Stimulated activated CD8-positive, alpha-beta memory T cell treated with anti-CD3 and anti-CD28 coated beads, Interleukin-4, amount 100 ng/mL, for 24 hours (primary cell): Measurements from ENCODE around the gene SPDYE6.
A peak's percentile ranks its signal among the peaks of the same experiment; 100 is the strongest.
"Not testable (repeated sequence)": the region's sequence is repeated elsewhere in the genome, so short reads cannot be mapped to it uniquely, and the experiment has no call there.

ENCODE experiments used
- DNase-seq: peaks from one replicate; pipeline ENCODE4 v3.0.0-alpha.2; 2020; ENCODE audit warnings: low read depth

SPDYE6 gene, protein sequence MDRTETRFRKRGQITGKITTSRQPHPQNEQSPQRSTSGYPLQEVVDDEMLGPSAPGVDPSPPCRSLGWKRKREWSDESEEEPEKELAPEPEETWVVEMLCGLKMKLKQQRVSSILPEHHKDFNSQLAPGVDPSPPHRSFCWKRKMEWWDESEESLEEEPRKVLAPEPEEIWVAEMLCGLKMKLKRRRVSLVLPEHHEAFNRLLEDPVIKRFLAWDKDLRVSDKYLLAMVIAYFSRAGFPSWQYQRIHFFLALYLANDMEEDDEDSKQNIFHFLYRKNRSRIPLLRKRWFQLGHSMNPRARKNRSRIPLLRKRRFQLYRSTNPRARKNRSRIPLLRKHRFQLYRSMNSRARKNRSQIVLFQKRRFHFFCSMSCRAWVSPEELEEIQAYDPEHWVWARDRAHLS

DNA sequence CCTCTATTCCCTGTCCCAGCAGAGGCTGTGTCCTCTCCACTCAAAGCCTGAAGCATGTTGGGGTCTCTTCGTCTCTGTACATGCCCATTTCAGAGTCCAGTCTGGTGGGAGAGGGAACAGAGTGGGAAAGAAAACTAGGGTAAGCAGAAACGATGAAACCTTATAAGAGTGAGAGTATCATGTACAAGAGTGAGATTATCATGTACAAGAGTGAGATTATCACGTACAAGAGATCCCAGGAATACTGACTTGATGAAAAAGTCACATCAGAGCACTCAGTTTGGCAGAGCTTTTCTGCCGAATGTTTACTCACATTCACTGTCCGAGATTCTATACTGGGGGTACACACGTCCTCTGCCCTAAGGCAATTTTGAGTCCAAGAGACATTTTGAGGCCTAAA is at the start of gene SPDYE6:
TSS of gene SPDYE6 (minus strand) at position 101 of the 400 bp plus-strand sequence. CDS start 421 bp downstream, outside the sequence.
- not testable (repeated sequence) for DNase-seq

DNA sequence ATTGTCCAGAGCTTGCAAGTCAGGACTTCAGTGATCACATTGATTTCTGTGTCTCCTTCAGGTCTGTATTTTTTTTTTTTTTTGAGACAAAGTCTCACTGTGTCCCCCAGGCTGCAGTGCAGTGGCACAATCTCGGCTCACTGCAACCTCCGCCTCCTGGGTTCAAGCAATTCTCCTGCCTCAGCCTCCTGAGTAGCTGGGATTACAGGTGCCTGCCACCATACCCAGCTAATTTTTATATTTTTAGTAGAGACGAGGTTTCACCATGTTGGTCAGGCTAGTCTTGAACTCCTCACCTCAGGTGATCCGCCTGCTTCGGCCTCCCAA is 48.6 kb upstream of the SPDYE6 start:
- not testable (repeated sequence) for DNase-seq

DNA sequence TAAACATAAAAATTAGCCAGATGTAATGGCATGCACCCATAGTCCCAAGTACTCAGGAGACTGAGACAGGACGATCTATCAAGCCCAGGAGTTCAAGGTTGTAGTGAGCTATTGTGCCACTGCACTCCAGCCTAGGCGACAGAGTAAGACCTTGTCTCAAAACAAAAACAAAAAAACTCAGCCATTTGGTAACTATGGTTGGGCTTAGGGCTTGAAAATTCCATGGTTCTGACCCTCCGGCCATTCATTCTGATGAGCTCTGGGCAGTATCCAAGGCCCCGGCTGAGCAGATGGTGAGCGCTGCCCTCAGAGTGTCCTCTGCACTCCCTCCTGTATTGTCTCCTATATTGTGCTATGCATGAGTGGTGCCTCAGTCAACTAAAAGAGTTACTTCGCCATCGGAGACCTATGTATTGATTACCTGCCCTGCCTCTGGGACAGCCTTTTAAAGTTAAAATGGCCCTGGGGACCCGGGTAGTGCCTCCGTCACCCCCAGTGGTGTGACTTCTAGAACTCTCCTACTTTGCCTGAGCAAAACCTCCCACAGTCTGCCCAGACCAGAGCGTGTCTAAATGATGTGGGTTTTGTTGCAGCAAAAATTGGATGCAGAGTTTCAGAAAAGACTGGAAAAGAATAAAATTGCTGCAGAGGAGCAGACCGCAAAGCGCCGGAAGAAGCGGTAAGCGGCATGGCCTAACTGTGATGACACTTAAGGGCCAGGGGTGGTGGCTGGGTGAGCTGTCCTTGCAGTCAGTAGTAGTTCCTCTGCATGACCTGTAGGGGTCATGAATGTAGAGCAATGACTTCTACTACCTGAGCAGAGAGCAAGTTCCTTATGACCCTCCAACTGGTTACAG is 48.0 kb upstream of the SPDYE6 start:
- DNase-seq, result no peak

DNA sequence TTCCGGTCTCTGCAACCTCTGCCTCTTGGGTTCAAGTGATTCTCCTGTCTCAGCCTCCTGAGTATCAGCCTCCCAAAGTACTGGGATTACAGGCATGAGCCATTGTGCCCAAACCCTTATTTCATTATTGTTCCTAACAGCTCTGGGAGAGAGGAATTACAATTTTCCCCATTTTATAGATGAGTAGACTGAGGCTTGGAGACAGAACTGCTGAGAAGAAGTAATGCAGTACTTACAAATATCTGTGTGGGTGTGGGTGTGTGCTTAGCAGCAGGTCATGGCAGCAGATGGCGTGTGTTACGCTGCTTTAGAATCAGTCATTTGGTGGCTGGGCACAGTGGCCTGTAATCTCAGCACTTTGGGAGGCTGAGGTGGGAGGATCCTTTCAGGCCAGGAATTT is 47.3 kb upstream of the SPDYE6 start:
- DNase-seq, result no peak

DNA sequence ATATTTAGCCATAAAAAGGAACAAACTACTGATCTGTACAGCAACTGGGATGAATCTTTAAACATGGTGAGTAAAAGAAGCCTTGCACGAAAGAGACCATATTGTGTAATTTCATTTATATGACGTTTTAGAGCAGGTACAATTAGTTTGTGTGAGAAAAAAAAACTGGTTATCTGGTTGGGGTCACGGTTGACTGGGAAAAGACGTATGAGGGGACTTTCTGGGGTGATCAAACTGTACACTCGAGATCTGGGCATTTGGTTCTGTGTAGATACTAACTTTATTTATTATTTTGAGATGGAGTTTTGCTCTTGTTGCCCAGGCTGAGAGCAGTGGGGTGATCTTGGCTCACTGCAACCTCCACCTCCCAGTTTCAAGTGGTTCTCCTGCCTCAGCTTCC is 44.1 kb upstream of the SPDYE6 start:
- no peak for DNase-seq

DNA sequence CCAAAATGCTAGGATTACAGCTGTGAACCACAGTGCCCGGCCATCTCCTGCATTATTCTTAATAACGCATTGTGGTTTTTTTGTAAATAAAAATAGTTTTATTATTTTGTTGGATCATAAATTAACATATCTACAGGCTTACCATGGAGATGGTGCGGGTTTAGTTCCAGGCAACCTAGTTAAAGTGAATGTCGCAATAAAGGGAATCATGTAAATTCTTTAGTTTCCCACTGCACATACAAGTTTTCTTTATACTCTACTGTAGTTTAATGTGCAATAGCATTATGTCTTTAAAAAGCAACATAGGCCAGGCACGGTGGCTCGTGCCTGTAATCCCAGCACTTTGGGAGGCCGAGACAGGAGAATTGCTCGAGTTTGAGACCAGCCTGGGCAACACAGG is 42.3 kb upstream of the SPDYE6 start:
- DNase-seq, result no peak

DNA sequence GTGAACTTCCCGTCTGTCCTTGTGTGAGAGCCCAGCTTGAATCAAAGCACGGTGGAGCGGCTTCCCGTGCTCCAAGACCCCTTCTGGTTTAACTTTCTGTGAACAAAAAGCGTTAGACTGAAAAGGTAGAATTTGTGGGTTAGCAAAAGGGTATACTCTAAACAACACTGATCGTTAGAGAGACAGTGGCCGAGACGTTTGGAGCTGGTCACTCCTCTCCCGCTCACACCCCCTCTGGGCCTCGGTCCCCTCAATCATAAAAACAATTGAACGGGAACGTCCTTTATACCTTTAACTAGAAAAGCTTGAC is 40.4 kb upstream of the SPDYE6 start:
- no peak for DNase-seq

DNA sequence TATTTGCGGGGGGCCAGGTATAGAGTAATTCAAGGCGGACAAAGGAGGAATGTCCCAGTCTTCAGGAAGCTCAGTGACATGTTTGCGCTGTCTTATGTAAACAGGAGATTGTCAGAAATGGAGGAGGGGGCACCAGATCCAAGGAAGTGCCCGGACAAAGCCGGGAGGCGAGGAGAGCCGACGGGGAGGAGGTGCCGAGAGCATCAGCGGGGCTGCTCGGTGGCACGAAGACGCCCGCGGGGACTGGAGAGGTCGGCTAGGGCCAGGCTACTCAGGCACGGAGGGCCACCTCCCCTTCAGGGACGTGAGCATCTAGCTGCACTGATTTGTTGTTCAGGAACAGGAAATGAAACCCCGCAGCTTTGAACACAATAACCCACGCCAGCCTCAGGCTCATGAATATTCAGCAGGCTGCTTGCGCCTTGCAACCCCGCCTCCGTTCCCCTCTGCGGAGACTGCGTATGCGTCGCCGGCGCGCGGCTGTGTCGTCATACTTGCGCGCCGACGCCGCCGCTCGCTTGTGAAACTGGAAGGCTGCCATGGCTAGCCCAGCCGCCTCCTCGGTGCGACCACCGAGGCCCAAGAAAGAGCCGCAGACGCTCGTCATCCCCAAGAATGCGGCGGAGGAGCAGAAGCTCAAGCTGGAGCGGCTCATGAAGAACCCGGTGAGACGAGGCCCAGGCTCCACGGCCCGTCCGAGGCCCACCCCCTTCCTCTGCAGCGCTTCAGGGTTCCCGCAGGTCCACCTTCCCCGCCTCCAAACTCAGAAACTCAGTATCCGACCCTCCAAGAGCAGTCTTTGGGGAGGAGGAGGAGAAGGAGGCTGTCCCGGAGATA is 39.8 kb upstream of the SPDYE6 start, which contains the start of gene PRKRIP1:
TSS of gene PRKRIP1 (plus strand) at position 491 of the 837 bp plus-strand sequence. CDS start at position 540, 49 bp downstream.
- peak; percentile 67 for DNase-seq

DNA sequence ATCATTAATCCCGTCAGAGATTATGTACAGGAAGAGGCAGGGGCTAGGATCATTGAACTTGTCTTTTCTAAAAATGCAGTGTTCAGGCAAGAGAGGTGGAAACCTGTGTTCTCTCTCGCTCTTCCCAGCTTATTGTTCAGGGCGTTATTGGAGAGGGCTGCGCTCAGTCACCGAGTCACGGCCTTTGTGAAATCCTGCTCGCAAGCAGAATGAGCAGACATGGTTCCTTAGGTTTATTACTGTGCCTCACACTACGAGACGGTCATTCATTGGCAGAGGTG is 39.3 kb upstream of the SPDYE6 start:
- DNase-seq, result no peak

DNA sequence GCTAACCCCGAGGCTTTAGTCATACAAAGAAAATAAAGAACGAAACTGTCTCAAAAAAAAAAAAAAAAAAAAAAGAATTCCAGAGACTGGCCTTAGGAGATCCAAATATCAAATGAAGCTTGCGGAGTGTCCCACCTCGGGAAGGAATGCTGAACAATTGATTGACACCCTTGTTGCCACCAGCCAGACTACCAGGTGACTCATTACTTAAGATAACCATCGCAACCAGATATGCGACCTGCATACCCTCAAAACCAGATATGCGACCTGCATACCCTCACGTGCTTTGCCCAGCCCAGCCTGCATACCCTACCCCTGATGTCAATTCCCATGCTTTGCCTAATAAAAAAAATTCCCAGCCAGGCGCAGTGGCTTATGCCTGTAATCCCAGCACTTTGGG is 37.2 kb upstream of the SPDYE6 start:
- DNase-seq, result no peak

DNA sequence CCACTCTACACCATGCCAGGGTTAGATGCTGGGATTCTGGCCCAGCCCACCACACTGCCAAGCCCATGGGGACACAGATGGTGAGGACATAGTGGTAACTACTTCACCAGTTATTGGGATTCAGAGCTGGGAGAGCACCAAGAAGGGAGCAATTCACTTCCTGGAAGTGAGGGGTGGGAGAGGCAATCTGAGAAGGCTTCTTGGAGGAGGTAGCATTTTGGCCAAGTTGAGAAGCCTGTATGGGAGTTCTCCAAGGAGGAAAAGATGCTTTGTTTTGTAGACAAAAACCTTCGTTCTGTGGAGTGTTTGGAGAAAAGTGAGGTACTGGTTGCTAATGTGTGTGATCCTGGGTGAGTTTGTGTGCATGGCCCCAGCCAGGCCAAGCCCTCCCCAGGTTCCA is 36.1 kb upstream of the SPDYE6 start:
- DNase-seq, result no peak

DNA sequence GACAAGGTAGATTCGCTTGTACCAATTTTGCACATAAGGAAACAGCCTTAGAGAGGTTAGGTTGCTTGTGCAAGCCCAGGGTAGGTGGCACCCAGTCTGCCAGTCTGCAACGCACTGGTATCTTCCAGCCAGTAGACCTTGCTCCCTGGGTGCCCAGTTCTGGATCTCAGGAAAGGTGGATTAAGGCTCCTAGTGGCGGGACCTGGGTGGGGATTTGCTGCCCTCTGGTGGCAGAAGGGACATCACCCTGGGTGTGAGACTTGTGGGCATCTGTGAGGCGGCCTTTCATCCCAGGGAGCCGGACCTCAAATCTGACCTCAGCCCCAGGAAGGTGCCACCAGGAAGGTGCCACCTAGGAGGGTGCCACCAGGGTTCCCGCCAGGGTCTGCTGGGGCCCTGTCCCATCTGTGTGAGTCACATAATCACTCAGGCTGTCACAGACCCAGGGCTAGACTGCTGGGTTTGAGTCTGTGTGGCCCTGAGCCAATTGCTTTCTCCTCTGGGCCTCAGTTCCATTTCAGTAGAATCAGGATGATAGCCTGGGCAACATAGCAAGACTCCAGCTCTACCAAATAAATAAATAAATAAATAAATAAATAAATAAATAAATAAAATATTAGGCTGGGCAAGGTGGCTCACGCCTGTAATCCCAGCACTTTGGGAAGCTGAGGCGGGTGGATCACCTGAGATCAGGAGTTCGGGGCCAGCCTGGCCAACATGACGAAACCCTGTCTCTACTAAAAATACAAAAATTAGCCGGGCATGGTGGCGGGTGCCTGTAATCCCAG is 34.6 kb upstream of the SPDYE6 start:
- peak; percentile 45 for DNase-seq

DNA sequence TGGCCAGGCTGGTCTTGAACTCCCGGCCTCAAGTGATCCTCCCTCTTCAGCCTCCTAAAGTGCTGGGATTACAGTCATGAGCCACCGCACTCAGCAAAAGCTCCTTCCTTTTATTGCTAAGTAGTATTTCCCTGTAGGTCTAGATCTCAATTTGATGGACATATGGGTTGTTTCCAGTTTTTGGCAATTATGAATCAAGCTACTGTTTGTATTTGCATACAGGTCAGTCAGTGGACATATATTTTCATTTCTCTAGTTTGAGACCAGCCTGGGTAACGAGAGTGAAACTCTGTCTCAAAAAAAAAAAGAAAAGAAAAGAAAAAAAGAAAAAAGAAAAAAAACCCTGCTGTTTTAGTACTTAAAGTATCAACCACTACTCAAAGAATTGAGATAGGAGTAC is 33.6 kb upstream of the SPDYE6 start:
- DNase-seq, result no peak

DNA sequence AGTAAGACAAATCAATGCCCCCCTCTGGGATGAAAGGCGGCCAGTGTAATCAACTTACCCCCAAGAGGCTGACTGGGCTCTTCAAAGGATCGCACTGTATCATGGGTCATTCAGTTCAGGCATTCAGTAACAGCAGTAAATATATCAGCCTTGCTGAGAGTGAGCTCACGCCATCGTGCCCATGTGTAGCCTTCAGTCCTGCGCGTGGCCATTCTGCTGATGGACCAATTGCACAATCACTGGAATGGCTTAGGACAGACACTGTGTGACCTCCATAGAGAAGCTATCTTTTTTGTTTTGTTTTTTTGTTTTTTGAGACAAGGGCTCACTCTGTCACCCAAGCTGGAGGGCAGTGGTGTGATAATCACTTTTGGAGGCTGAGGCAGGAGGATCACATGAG is 30.8 kb upstream of the SPDYE6 start:
- DNase-seq, result no peak

DNA sequence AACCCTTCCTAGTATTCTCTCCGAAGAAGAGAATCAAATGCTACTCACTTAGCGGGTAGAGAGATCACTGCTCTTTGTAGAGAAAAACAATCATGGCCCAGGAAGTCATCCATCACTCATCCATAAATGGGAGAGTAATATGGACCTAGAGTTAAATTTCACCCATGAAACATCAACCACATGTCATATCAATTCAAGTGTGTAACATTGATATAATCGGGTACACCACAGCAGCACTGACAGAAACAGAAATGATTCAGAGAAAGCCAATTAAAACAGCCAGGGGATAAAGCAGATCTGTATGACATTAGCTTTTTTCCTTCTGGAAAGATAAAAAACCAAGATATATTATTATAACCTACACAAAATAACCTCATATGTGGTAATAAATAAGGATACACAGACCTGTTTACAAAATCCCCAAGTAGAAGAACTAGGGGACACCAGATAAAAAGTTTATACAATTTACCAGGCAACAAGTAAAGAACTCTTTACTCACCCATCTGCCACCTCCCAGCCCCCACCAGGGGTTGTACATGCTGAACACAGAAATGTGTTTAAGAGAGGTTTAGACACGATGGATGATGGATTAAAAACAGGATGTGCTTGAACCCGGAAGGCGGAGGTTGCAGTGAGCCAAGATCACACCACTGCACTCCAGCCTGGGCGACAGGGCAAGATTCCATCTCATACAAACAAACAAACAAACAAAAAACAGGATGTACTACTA is 25.6 kb upstream of the SPDYE6 start:
- DNase-seq, result not testable (repeated sequence)

DNA sequence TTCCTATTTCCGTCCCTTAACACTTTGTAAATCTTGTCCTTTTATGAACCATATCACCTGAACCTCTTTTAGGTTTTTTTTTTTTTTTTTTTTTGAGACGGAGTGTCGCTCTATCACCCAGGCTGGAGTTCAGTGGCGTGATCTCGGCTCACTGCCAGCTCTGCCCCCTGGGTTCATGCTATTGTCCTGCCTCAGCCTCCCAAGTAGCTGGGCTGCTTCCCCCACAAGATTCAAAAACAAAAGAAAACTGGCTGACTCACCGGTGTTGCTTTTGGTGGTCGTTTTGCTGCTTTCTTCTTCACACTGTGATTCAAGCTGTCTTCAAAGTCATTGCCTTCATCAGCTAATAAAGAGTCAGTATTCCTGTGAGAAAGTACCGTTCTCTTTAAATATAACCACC is 24.6 kb upstream of the SPDYE6 start:
- not testable (repeated sequence) for DNase-seq

DNA sequence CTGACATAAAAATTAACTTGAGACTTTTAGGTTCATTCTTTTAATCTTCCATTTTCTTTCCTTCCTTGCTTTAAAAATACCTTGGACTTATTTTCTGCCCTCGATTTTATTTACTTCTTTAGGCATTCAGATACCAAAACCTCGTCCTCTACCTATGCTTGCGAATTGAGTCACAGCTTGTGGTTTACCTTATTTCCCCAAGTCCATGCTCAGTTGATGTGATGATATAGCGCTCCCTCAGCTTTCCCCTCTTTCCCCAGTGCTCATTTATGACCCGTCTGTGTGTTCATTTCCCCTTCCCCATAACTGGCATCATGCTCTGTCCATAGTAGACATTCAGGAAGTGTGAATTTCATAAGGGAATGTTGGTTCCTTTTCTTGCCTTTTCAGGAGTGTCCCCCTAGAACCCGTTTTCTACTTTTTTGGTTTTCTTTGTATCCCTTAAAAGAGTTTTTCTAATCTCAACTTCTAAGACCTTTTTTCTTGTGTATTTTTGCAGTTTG is 20.8 kb upstream of the SPDYE6 start:
- DNase-seq, result no peak

DNA sequence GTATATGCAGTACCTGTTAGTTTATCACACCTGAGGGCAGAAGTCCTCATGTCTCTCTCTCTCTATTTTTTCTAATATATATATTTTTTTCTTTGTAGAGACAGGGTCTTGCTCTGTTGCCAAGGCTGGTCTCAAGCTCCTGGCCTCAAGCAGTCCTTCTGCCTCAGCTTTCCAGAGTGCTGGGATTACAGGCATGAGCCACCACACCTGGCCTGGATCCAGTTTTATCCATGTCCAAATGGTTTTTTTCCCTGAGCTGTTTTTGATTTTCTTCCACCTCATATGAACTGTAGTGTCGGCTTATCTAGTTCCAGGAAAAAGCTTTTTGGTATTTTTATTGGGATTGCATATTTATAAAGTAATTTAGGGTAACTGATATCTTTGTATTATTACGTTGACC is 16.6 kb upstream of the SPDYE6 start:
- DNase-seq, result not testable (repeated sequence)

DNA sequence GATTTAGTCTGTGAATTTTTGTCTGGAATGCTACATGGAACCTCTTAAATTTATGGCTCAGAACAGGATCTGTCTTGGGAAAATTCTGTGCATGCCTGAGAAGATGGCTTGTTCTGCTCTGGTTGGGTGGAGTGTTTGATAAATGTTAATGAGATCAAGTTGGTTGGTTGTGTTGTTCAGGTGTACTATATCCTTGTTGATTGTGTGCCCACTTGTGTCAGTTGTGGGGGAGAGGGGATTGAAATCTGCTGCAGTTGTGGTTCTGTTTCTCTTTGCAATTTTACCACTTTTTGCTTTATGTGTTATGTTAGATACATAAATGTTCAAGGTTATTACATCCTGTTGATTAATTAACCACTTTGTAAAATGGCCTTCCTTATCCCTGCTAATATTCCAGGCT is 13.8 kb upstream of the SPDYE6 start:
- DNase-seq, result not testable (repeated sequence)

DNA sequence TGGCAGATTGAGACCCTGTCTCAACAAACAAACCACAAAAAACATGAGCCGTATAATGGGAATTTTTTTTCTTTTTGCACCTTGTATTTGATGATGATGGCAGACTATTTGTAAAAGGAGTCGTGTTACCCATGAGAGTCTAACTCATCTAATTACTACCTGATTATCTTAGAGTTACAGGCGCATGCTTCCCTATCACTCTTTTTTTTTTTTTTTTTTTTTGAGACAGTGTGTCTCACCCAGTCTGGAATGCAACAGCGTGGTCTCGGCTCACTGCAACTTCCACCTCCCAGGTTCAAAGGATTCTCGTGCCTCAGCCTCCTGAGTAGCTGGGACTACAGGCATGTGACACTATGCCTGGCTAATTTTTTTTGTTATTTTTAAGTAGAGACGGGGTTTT is 9.1 kb upstream of the SPDYE6 start:
- DNase-seq, result not testable (repeated sequence)

DNA sequence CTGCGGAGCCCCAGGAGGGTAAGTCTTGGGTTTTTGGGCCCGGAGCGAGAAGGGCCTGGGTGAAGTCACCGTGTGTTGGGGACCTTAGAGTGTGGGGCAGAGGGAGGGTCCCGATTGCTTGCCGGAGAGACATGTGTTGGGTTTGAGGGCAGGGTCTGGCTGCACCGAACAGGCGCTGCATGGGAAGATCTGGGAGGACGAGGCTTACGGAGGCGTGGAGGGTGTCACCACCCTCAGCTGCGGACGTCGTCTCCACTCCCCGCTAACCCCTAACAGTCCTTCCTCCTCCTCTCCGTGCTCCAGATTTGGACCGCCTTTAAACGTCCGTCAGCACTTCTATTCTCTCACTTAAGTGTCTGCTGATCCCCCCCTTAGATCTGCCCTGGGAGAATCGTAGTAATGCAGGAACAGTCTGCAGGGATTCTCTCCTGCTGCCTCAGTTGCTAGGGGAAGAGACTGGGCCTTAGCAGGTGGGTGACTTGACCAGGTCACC is 8.2 kb upstream of the SPDYE6 start:
- not testable (repeated sequence) for DNase-seq
